HEK293 (cell line): ENCODE results near the gene MLKL.
A peak's percentile ranks its signal among the peaks of the same experiment; 100 is the strongest.

Source experiments
- GLIS2 ChIP-seq: fragments of 450-650 bp; formaldehyde crosslinking; IDR thresholded peaks from 2 replicates; pipeline ENCODE4 v1.5.1; 2016; ENCODE audit warnings: missing biosample characterization, missing genetic modification characterization
- KLF7 ChIP-seq: fragments of 450-650 bp; formaldehyde crosslinking; IDR thresholded peaks from 2 replicates; pipeline ENCODE4 v1.5.1; 2016; ENCODE audit warnings: missing biosample characterization, missing genetic modification characterization, borderline replicate concordance
- KLF9 ChIP-seq: fragments of 450-650 bp; formaldehyde crosslinking; IDR thresholded peaks from 2 replicates; pipeline ENCODE4 v1.5.1; 2016; ENCODE audit warnings: missing biosample characterization, missing genetic modification characterization, low read depth
- MZF1 ChIP-seq: fragments of 450-650 bp; formaldehyde crosslinking; IDR thresholded peaks from 2 replicates; pipeline ENCODE4 v1.5.1; 2017; ENCODE audit warnings: missing biosample characterization, missing genetic modification characterization, borderline replicate concordance
- SCRT1 ChIP-seq: fragments of 450-650 bp; formaldehyde crosslinking; IDR thresholded peaks from 2 replicates; pipeline ENCODE4 v1.5.1; 2016; ENCODE audit warnings: missing biosample characterization, missing genetic modification characterization, borderline replicate concordance
- SP7 ChIP-seq: fragments of 450-650 bp; formaldehyde crosslinking; IDR thresholded peaks from 2 replicates; pipeline ENCODE4 v1.5.1; 2016; ENCODE audit warnings: missing biosample characterization, missing genetic modification characterization
- ZBTB17 ChIP-seq: fragments of 450-650 bp; formaldehyde crosslinking; IDR thresholded peaks from 2 replicates; pipeline ENCODE4 v1.5.1; 2016; ENCODE audit warnings: missing biosample characterization, missing genetic modification characterization
- ZBTB26 ChIP-seq: fragments of 450-650 bp; formaldehyde crosslinking; optimal IDR thresholded peaks from 2 replicates; pipeline ENCODE3; 2016; ENCODE audit warnings: missing biosample characterization, mild to moderate bottlenecking, missing genetic modification characterization
- ZBTB7A ChIP-seq: fragments of 450-650 bp; formaldehyde crosslinking; IDR thresholded peaks from 2 replicates; pipeline ENCODE4 v1.5.1; 2016; ENCODE audit warnings: low read depth, missing biosample characterization, missing genetic modification characterization
- ZFHX2 ChIP-seq: fragments of 450-650 bp; formaldehyde crosslinking; conservative IDR thresholded peaks from 2 replicates; pipeline ENCODE4 v1.5.1; 2016; ENCODE audit warnings: missing biosample characterization, missing genetic modification characterization
- ZNF133 ChIP-seq: fragments of 450-650 bp; formaldehyde crosslinking; IDR thresholded peaks from 2 replicates; pipeline ENCODE4 v1.5.1; 2016; ENCODE audit warnings: missing biosample characterization, missing genetic modification characterization
- ZNF221 ChIP-seq: fragments of 450-650 bp; formaldehyde crosslinking; IDR thresholded peaks from 2 replicates; pipeline ENCODE4 v1.5.1; 2017; ENCODE audit warnings: missing biosample characterization, missing genetic modification characterization, borderline replicate concordance
- ZNF223 ChIP-seq: fragments of 450-650 bp; formaldehyde crosslinking; IDR thresholded peaks from 2 replicates; pipeline ENCODE4 v1.5.1; 2016; ENCODE audit warnings: missing biosample characterization, missing genetic modification characterization
- ZNF248 ChIP-seq: fragments of 450-650 bp; formaldehyde crosslinking; IDR thresholded peaks from 2 replicates; pipeline ENCODE4 v1.5.1; 2017; ENCODE audit warnings: missing biosample characterization, missing genetic modification characterization
- ZNF26 ChIP-seq: fragments of 450-650 bp; formaldehyde crosslinking; IDR thresholded peaks from 2 replicates; pipeline ENCODE4 v1.5.1; 2016; ENCODE audit warnings: missing biosample characterization, missing genetic modification characterization
- ZNF335 ChIP-seq: fragments of 450-650 bp; formaldehyde crosslinking; conservative IDR thresholded peaks from 2 replicates; pipeline ENCODE4 v1.5.1; 2016; ENCODE audit warnings: missing biosample characterization, missing genetic modification characterization
- ZNF366 ChIP-seq: fragments of 450-650 bp; formaldehyde crosslinking; conservative IDR thresholded peaks from 2 replicates; pipeline ENCODE4 v1.5.1; 2016; ENCODE audit warnings: missing biosample characterization, missing genetic modification characterization
- ZNF426 ChIP-seq: fragments of 450-650 bp; formaldehyde crosslinking; IDR thresholded peaks from 2 replicates; pipeline ENCODE4 v1.5.1; 2017; ENCODE audit warnings: missing biosample characterization, missing genetic modification characterization, mild to moderate bottlenecking, inconsistent platforms, moderate library complexity
- ZNF548 ChIP-seq: fragments of 450-650 bp; formaldehyde crosslinking; IDR thresholded peaks from 2 replicates; pipeline ENCODE4 v1.5.1; 2016; ENCODE audit warnings: missing biosample characterization, missing genetic modification characterization
- ZNF561 ChIP-seq: fragments of 450-650 bp; IDR thresholded peaks from 2 replicates; pipeline ENCODE4 v1.5.1; 2018; ENCODE audit warnings: missing biosample characterization, missing genetic modification characterization, borderline replicate concordance
- ZSCAN5A ChIP-seq: fragments of 450-650 bp; formaldehyde crosslinking; IDR thresholded peaks from 2 replicates; pipeline ENCODE4 v1.5.1; 2016; ENCODE audit warnings: missing biosample characterization, missing genetic modification characterization
- ZXDB ChIP-seq: fragments of 450-650 bp; formaldehyde crosslinking; IDR thresholded peaks from 2 replicates; pipeline ENCODE4 v1.5.1; 2016; ENCODE audit warnings: missing biosample characterization, missing genetic modification characterization
- TF ChIP-seq, protein P1 (sequence below): fragments of 450-650 bp; formaldehyde crosslinking; IDR thresholded peaks from 2 replicates; pipeline ENCODE4 v1.5.1; 2016; ENCODE audit warnings: missing biosample characterization, missing genetic modification characterization
- TF ChIP-seq, protein P2 (sequence below): fragments of 450-650 bp; formaldehyde crosslinking; IDR thresholded peaks from 2 replicates; pipeline ENCODE4 v1.5.1; 2016; ENCODE audit warnings: missing biosample characterization, missing genetic modification characterization
- TF ChIP-seq, protein P3 (sequence below): fragments of 450-650 bp; formaldehyde crosslinking; IDR thresholded peaks from 2 replicates; pipeline ENCODE4 v1.5.1; 2016; ENCODE audit warnings: missing biosample characterization, missing genetic modification characterization
- TF ChIP-seq, protein P4 (sequence below): fragments of 450-650 bp; formaldehyde crosslinking; IDR thresholded peaks from 2 replicates; pipeline ENCODE4 v1.5.1; 2016; ENCODE audit warnings: missing biosample characterization, missing genetic modification characterization

Gene MLKL

GRCh38 chr16:74666425-74667254, 34.0 kb downstream of the MLKL start, which contains the start of gene RFWD3 (continued):
- TF ChIP-seq ZSCAN5A (tag by site-specific recombination) (no peak), KLF7 (tag by site-specific recombination) (no peak), ZNF26 (no peak), ZNF426 (tag by site-specific recombination) (no peak), ZNF335 (tag by site-specific recombination) (peak; percentile 82; the same call in 1 of the 2 replicates), GLIS2 (tag by site-specific recombination) (no peak), ZNF221 (tag by site-specific recombination) (no peak), ZBTB7A (tag by site-specific recombination) (no peak), ZBTB26 (tag by site-specific recombination) (peak; percentile 50), ZBTB17 (tag by site-specific recombination) (peak; percentile 74), ZNF223 (no peak), KLF9 (peak; percentile 32; the same call in 1 of the 2 replicates), ZNF248 (no peak), SCRT1 (no peak), MZF1 (no peak), ZNF561 (tag by site-specific recombination) (0 out of 2 replicates have a peak, but pooled peaks have one; percentile 51), ZNF133 (tag by site-specific recombination) (no peak), ZNF548 (tag by site-specific recombination) (no peak), ZNF366 (tag by site-specific recombination) (peak; percentile 42; the same call in 1 of the 2 replicates), ZXDB (tag by site-specific recombination) (peak; percentile 62), SP7 (tag by site-specific recombination) (peak; percentile 45; the same call in 1 of the 2 replicates), ZFHX2 (peak; percentile 44; the same call in 1 of the 2 replicates)
- TF ChIP-seq, protein P1, sequence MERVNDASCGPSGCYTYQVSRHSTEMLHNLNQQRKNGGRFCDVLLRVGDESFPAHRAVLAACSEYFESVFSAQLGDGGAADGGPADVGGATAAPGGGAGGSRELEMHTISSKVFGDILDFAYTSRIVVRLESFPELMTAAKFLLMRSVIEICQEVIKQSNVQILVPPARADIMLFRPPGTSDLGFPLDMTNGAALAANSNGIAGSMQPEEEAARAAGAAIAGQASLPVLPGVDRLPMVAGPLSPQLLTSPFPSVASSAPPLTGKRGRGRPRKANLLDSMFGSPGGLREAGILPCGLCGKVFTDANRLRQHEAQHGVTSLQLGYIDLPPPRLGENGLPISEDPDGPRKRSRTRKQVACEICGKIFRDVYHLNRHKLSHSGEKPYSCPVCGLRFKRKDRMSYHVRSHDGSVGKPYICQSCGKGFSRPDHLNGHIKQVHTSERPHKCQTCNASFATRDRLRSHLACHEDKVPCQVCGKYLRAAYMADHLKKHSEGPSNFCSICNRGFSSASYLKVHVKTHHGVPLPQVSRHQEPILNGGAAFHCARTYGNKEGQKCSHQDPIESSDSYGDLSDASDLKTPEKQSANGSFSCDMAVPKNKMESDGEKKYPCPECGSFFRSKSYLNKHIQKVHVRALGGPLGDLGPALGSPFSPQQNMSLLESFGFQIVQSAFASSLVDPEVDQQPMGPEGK (tag by site-specific recombination), result 0 out of 2 replicates have a peak, but pooled peaks have one; percentile 21
- TF ChIP-seq, protein P2, sequence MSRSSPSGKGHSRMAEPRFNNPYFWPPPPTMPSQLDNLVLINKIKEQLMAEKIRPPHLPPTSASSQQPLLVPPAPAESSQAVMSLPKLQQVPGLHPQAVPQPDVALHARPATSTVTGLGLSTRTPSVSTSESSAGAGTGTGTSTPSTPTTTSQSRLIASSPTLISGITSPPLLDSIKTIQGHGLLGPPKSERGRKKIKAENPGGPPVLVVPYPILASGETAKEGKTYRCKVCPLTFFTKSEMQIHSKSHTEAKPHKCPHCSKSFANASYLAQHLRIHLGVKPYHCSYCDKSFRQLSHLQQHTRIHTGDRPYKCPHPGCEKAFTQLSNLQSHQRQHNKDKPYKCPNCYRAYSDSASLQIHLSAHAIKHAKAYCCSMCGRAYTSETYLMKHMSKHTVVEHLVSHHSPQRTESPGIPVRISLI (tag by site-specific recombination), result peak; percentile 99
- TF ChIP-seq, protein P3, sequence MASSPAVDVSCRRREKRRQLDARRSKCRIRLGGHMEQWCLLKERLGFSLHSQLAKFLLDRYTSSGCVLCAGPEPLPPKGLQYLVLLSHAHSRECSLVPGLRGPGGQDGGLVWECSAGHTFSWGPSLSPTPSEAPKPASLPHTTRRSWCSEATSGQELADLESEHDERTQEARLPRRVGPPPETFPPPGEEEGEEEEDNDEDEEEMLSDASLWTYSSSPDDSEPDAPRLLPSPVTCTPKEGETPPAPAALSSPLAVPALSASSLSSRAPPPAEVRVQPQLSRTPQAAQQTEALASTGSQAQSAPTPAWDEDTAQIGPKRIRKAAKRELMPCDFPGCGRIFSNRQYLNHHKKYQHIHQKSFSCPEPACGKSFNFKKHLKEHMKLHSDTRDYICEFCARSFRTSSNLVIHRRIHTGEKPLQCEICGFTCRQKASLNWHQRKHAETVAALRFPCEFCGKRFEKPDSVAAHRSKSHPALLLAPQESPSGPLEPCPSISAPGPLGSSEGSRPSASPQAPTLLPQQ (tag by site-specific recombination), result no peak; the same call in 1 of the 2 replicates
- TF ChIP-seq, protein P4, sequence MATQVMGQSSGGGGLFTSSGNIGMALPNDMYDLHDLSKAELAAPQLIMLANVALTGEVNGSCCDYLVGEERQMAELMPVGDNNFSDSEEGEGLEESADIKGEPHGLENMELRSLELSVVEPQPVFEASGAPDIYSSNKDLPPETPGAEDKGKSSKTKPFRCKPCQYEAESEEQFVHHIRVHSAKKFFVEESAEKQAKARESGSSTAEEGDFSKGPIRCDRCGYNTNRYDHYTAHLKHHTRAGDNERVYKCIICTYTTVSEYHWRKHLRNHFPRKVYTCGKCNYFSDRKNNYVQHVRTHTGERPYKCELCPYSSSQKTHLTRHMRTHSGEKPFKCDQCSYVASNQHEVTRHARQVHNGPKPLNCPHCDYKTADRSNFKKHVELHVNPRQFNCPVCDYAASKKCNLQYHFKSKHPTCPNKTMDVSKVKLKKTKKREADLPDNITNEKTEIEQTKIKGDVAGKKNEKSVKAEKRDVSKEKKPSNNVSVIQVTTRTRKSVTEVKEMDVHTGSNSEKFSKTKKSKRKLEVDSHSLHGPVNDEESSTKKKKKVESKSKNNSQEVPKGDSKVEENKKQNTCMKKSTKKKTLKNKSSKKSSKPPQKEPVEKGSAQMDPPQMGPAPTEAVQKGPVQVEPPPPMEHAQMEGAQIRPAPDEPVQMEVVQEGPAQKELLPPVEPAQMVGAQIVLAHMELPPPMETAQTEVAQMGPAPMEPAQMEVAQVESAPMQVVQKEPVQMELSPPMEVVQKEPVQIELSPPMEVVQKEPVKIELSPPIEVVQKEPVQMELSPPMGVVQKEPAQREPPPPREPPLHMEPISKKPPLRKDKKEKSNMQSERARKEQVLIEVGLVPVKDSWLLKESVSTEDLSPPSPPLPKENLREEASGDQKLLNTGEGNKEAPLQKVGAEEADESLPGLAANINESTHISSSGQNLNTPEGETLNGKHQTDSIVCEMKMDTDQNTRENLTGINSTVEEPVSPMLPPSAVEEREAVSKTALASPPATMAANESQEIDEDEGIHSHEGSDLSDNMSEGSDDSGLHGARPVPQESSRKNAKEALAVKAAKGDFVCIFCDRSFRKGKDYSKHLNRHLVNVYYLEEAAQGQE (tag by site-specific recombination), result no peak
